B cell (primary cell): Measurements from ENCODE around the gene SEPHS2. TPM values are rescaled to one million over a fixed set of nuclear protein-coding genes. Genes with fewer than 3 reads are reported as not detected.

Experiments
- ATAC-seq: fragments of 200-7000 bp; cut with Tn5 transposase; one replicate; pipeline ENCODE4 v1.10.0; 2021; ENCODE audit warnings: low read depth, mild to moderate bottlenecking, moderate number of reproducible peaks, moderate library complexity
- CTCF ChIA-PET: fragments of 350-600 bp; sonication (Branson Sonifier 250); formaldehyde crosslinking; loops from one replicate; lab custom pipeline; 2021; ENCODE audit warnings: antibody characterized with exemption, inconsistent platforms; lab: Charles Lee
- POLR2A ChIA-PET: fragments of 350-600 bp; sonication (Branson Sonifier 250); formaldehyde crosslinking; loops from one replicate; lab custom pipeline; 2021; ENCODE audit warnings: antibody characterized with exemption; lab: Charles Lee
- DNase-seq: peaks from one replicate; pipeline ENCODE4 v3.0.0; 2013
- H2AFZ ChIP-seq: 2 replicates; pipeline ENCODE4 v1.6.1; 2012; ENCODE audit warnings: mild to moderate bottlenecking, low read depth, low read length; ENCODE audit not compliant: insufficient read depth, poor library complexity, severe bottlenecking
- H3K27ac ChIP-seq, 2 donors: 1 replicate in 1 of 2; 2 replicates in 1 of 2; pipeline ENCODE4 v1.5.1; 2012 to 2013; ENCODE audit warnings: low read length in 2 of 2, mild to moderate bottlenecking in 2 of 2, moderate library complexity in 1 of 2
- H3K27me3 ChIP-seq, 4 experiments: fragments of 200-600 bp in 1 of 4; sonication (generic) in 1 of 4; replicated peaks in 1 of 4; 1 replicate in 2 of 4; 2 replicates in 2 of 4; pipeline versions ENCODE4 v1.6.1 to v1.7.0; 2013 to 2016; ENCODE audit warnings: low read length in 3 of 4, mild to moderate bottlenecking in 2 of 4, mixed read lengths in 1 of 4, moderate library complexity in 1 of 4; ENCODE audit not compliant: insufficient read depth in 4 of 4, control insufficient read depth in 3 of 4; ENCODE audit errors: control extremely low read depth in 1 of 4
- H3K36me3 ChIP-seq, 2 experiments: replicated peaks in 1 of 2; 1 replicate in 1 of 2; 2 replicates in 1 of 2; pipeline versions ENCODE4 v1.6.1 to v1.7.1; 2013; ENCODE audit warnings: low read length in 1 of 2; ENCODE audit not compliant: insufficient read depth in 2 of 2, control insufficient read depth in 1 of 2; ENCODE audit errors: control extremely low read depth in 1 of 2, extremely low read depth in 1 of 2
- H3K4me1 ChIP-seq, 2 donors: fragments of 200-600 bp in 1 of 2; sonication (generic) in 1 of 2; 1 replicate in 1 of 2; 2 replicates in 1 of 2; pipeline versions ENCODE4 v1.5.1 to v1.6.1; 2013 to 2017; ENCODE audit warnings: low read length in 2 of 2; ENCODE audit not compliant: control insufficient read depth in 2 of 2, insufficient read depth in 2 of 2
- H3K4me2 ChIP-seq: replicated peaks from 2 replicates; pipeline ENCODE3; 2012; ENCODE audit warnings: mild to moderate bottlenecking, low read depth, low read length; ENCODE audit not compliant: poor library complexity, severe bottlenecking
- H3K4me3 ChIP-seq, 5 experiments: fragments of 200-600 bp in 1 of 5; sonication (generic) in 1 of 5; 1 replicate in 3 of 5; 2 replicates in 2 of 5; pipeline versions ENCODE4 v1.5.1 to v1.7.0; 2011 to 2016; ENCODE audit warnings: low read length in 4 of 5, mild to moderate bottlenecking in 4 of 5, low read depth in 2 of 5, control low read depth in 1 of 5, moderate library complexity in 1 of 5; ENCODE audit not compliant: insufficient read depth in 1 of 5; ENCODE audit errors: control extremely low read depth in 1 of 5, extremely low read depth in 1 of 5
- H3K79me2 ChIP-seq: fragments of 200-600 bp; sonication (generic); one replicate; pipeline ENCODE4 v1.6.0; 2016; ENCODE audit warnings: low read length; ENCODE audit not compliant: control insufficient read depth, insufficient read depth
- H3K9ac ChIP-seq: fragments of 200-600 bp; sonication (generic); 2 replicates; pipeline ENCODE4 v1.6.1; 2017; ENCODE audit warnings: mild to moderate bottlenecking, low read length, moderate library complexity
- H3K9me3 ChIP-seq, 3 donors: one replicate each; pipeline versions ENCODE4 v1.6.1 to v1.7.1; 2013; ENCODE audit warnings: low read length in 2 of 3; ENCODE audit not compliant: control insufficient read depth in 2 of 3, insufficient read depth in 1 of 3; ENCODE audit errors: control extremely low read depth in 1 of 3
- H4K20me1 ChIP-seq: 2 replicates; pipeline ENCODE4 v1.6.0; 2012; ENCODE audit warnings: mild to moderate bottlenecking, low read length; ENCODE audit not compliant: insufficient read depth, control insufficient read depth, poor library complexity, severe bottlenecking
- H3K27ac Mint-ChIP-seq: one replicate; pipeline ENCODE4 v1.8.0; 2021; ENCODE audit warnings: mixed read lengths
- H3K27me3 Mint-ChIP-seq: one replicate; pipeline ENCODE4 v1.8.0; 2021; ENCODE audit warnings: mixed read lengths
- H3K4me1 Mint-ChIP-seq: one replicate; pipeline ENCODE4 v1.8.0; 2021; ENCODE audit warnings: mixed read lengths
- H3K4me3 Mint-ChIP-seq: one replicate; pipeline ENCODE4 v1.8.0; 2021; ENCODE audit warnings: mixed read lengths
- H3K9me3 Mint-ChIP-seq: one replicate; pipeline ENCODE4 v1.8.0; 2022; ENCODE audit warnings: mixed read lengths; ENCODE audit not compliant: insufficient read depth
- EZH2 ChIP-seq: IDR thresholded peaks from 2 replicates; pipeline ENCODE4 v1.6.1; 2012; ENCODE audit warnings: borderline replicate concordance, low read depth, mild to moderate bottlenecking, moderate library complexity, low read length; ENCODE audit not compliant: insufficient read depth, poor library complexity, severe bottlenecking
- WGBS: methylation state at CpG from one replicate; pipeline ENCODE4 v1.1.5; 2013; ENCODE audit warnings: missing lambda C conversion rate; ENCODE audit not compliant: insufficient coverage; 5-methylcytosine and 5-hydroxymethylcytosine counted together
- intact Hi-C: fragments of 100-400 bp; cut with micrococcal nuclease; formaldehyde crosslinking; loops from one replicate; pipeline ENCODE4 v1.10.0; 2022
- polyA plus RNA-seq: library from polyadenylated mRNA; depleted of rRNA; stranded (reverse); fragments of >200 nt; gene quantifications from 2 replicates; pipeline ENCODE4 v1.2.3, GENCODE V29; 2012
- total RNA-seq, 2 donors: library from RNA; stranded (reverse); fragments of 120-200 nt in 1 of 2; gene quantifications; 1 replicate in 1 of 2; 2 replicates in 1 of 2; pipeline versions ENCODE4 v1.2.3 to v1.2.4, GENCODE V29; 2013 to 2022
- TF ChIP-seq, protein P1 (sequence below): fragments of 200-600 bp; IDR thresholded peaks from one replicate; pipeline ENCODE4 v1.8.0; 2022; ENCODE audit warnings: antibody characterized with exemption, mild to moderate bottlenecking

Gene SEPHS2
- total and polyA plus RNA-seq, 2 donors (not counting 1 experiment from before 2014, with no cell fraction given) = 13.8 to 63.2 TPM

DNA sequence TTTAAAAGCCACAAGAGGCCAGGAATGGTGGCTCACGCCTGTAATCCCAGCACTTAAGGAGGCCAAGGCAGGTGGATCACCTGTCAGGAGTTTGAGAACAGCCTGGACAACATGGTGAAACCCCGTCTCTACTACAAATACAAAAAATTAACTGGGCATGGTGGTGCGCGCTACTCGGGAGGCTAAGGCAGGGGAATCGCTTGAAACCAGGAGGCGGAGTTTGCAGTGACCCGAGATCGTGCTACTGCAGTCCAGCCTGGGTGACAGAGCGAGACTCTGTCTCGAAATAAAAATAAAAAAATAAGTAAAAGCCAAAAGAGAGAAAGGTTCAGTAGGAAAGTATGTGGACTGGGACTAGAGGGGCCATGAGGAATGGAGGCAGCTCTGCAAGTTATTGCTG lies 13.8 kb upstream of the SEPHS2 start:
- CTCF ChIA-PET = interaction anchor here (0.9 to 6.1 kb wide), 7 partner anchors 11 to 139 kb away, joined by 3 to 57 read pairs (median 6); partner anchors contain the start of gene ITGAL
- peak overlapping the region; percentile 42 for H3K4me3 Mint-ChIP-seq
- no peaks in the 10 kb centered on the region for H4K20me1 ChIP-seq
- peak overlapping the region; percentile 69 to 70 for H3K27ac ChIP-seq
- H3K27me3 Mint-ChIP-seq = no peaks in the 10 kb centered on the region
- no peaks in the 10 kb centered on the region for H3K36me3 ChIP-seq
- no peaks in the 10 kb centered on the region for H3K79me2 ChIP-seq
- TF ChIP-seq, protein P1, sequence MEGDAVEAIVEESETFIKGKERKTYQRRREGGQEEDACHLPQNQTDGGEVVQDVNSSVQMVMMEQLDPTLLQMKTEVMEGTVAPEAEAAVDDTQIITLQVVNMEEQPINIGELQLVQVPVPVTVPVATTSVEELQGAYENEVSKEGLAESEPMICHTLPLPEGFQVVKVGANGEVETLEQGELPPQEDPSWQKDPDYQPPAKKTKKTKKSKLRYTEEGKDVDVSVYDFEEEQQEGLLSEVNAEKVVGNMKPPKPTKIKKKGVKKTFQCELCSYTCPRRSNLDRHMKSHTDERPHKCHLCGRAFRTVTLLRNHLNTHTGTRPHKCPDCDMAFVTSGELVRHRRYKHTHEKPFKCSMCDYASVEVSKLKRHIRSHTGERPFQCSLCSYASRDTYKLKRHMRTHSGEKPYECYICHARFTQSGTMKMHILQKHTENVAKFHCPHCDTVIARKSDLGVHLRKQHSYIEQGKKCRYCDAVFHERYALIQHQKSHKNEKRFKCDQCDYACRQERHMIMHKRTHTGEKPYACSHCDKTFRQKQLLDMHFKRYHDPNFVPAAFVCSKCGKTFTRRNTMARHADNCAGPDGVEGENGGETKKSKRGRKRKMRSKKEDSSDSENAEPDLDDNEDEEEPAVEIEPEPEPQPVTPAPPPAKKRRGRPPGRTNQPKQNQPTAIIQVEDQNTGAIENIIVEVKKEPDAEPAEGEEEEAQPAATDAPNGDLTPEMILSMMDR = no peak
- TF ChIP-seq EZH2 = no peak
- 71% methylated on average over 10 of the region's 11 CpGs for WGBS
- no peak for DNase-seq
- peak overlapping the region; percentile 34 for H3K9ac ChIP-seq
- H3K27ac Mint-ChIP-seq = peak overlapping the region; percentile 97
- H3K27me3 ChIP-seq = no peaks in the 10 kb centered on the region
- POLR2A ChIA-PET = interaction anchor here (0.5 to 4.8 kb wide), 9 partner anchors 9 to 199 kb away, joined by 3 to 74 read pairs (median 6); partner anchors contain the start of genes DCTPP1, FBRS and ITGAL
- H2AFZ ChIP-seq = peak overlapping the region; percentile 80
- H3K4me1 ChIP-seq = peaks cover 13 to 37% of the 10 kb centered on the region in 2 donors
- ATAC-seq = no peak
- intact Hi-C loops = loop anchor here (1.0 to 5.0 kb wide), 3 partner anchors 12 to 68 kb away; partner anchors contain the start of genes SEPHS2 and ZNF768
- peaks cover 47% of the 10 kb centered on the region for H3K4me1 Mint-ChIP-seq
- H3K9me3 ChIP-seq = no peaks in the 10 kb centered on the region
- no peaks in the 10 kb centered on the region for H3K9me3 Mint-ChIP-seq
- H3K4me3 ChIP-seq = no peak overlapping the region
- peak overlapping the region; percentile 73 for H3K4me2 ChIP-seq
